ENCODE data around the gene CLMP. TPM values are rescaled to one million over a fixed set of nuclear protein-coding genes. Genes with fewer than 3 reads are reported as not detected.

The CLMP gene
- total RNA-seq, 1 donor from 2014 or later: 24.2 TPM

DNA sequence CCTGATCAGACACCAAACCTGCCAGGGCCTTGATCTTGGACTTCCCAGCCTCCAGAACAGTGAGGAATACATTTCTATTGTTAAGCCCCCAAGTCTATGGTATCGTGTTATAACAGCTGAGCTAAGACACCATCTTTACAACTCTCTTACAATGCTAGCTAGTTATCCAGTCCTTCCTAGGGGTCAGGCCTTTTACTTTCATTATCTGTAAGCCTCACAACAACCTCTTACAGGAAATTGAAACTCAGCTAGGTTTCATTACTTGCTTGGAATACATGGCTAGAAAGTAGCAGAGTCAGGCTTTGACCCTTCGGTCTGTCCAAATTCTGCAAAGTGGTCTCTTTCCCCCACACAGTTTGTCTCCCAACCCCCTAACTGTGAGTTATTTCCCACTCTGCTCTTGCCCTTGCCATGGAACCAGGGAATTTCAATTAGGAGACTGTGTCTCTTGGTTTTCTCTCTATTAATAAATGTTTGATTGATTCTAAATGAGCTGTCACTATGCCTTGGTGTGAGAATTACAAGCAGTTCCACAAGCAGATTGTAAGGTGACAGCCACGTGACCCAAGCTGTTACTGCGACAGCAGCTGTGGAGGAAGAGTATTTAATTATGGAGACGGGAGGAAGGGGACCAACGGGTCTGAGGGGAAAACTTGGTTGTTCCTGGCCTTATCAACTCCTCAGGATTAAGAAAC lies 38.4 kb upstream of the CLMP start:
- H3K4me3 Mint-ChIP-seq (ENCODE audit: unreplicated experiment): peak overlapping the region; percentile 43
- DNase-seq: peak; percentile 45
- H3K36me3 Mint-ChIP-seq (ENCODE audit: unreplicated experiment): no peaks in the 10 kb centered on the region
- H3K4me1 Mint-ChIP-seq (ENCODE audit: low read depth, unreplicated experiment): peaks cover 26% of the 10 kb centered on the region
- H3K9me3 Mint-ChIP-seq (ENCODE audit: unreplicated experiment): peaks cover 4% of the 10 kb centered on the region
- H3K27ac Mint-ChIP-seq (ENCODE audit: unreplicated experiment): peak overlapping the region; percentile 86
- TF ChIP-seq, protein P1, sequence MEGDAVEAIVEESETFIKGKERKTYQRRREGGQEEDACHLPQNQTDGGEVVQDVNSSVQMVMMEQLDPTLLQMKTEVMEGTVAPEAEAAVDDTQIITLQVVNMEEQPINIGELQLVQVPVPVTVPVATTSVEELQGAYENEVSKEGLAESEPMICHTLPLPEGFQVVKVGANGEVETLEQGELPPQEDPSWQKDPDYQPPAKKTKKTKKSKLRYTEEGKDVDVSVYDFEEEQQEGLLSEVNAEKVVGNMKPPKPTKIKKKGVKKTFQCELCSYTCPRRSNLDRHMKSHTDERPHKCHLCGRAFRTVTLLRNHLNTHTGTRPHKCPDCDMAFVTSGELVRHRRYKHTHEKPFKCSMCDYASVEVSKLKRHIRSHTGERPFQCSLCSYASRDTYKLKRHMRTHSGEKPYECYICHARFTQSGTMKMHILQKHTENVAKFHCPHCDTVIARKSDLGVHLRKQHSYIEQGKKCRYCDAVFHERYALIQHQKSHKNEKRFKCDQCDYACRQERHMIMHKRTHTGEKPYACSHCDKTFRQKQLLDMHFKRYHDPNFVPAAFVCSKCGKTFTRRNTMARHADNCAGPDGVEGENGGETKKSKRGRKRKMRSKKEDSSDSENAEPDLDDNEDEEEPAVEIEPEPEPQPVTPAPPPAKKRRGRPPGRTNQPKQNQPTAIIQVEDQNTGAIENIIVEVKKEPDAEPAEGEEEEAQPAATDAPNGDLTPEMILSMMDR (IDR thresholded peaks at IDR 0.05; ENCODE audit: partially characterized antibody, unreplicated experiment): no peak
- H3K27me3 Mint-ChIP-seq (ENCODE audit: unreplicated experiment): peaks cover 9% of the 10 kb centered on the region

DNA sequence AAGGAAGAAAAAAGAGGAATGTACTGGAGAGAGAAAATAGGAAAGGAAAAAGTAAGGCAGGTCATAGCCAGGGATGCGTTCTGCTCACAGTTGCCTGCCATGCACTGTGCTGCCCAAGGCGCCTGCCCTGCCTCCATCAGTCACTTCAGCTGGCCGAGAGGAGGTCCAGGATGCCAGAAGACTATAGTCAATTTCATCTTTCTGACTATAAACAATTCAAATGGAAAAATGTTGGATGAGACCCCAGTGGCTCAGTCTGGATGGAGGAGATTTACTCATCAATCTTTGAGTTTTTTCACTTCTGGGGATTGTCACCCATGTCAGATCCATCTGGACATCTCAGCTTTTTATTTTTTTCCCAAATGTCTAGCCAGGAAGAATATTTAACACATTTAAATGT lies 36.7 kb upstream of the CLMP start:
- Mint-ChIP-seq H3K27ac (ENCODE audit: unreplicated experiment) (no peak overlapping the region), H3K9me3 (ENCODE audit: unreplicated experiment) (peaks cover 4% of the 10 kb centered on the region), H3K4me1 (ENCODE audit: low read depth, unreplicated experiment) (peaks cover 35% of the 10 kb centered on the region), H3K4me3 (ENCODE audit: unreplicated experiment) (no peak overlapping the region), H3K36me3 (ENCODE audit: unreplicated experiment) (no peaks in the 10 kb centered on the region), H3K27me3 (ENCODE audit: unreplicated experiment) (peaks cover 9% of the 10 kb centered on the region)
- TF ChIP-seq, protein P1 (IDR thresholded peaks at IDR 0.05; ENCODE audit: partially characterized antibody, unreplicated experiment): no peak
- DNase-seq: no peak

DNA sequence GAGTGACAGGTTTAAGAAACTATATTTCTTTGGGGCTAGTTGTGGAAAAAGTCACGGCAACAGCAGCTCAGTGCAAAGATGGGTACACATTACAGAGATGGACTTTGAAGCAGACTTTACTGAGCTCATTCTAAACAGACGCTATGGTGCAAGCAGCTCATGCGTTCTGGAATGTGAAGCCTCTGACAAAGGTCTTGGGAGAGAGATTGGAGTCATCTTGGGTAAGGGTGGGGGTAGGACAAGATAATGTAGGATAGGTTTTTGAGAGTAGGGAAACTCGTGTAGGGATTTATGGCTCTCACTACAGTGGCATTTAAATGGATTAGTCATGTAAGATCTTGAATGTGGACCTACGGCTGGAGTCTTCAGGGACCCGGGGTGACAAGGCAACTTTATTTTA lies 36.2 kb upstream of the CLMP start:
- Mint-ChIP-seq H3K4me1 (ENCODE audit: low read depth, unreplicated experiment) (peaks cover 35% of the 10 kb centered on the region), H3K9me3 (ENCODE audit: unreplicated experiment) (peaks cover 4% of the 10 kb centered on the region), H3K27me3 (ENCODE audit: unreplicated experiment) (peaks cover 9% of the 10 kb centered on the region), H3K4me3 (ENCODE audit: unreplicated experiment) (no peak overlapping the region), H3K27ac (ENCODE audit: unreplicated experiment) (no peak overlapping the region), H3K36me3 (ENCODE audit: unreplicated experiment) (no peaks in the 10 kb centered on the region)
- DNase-seq: no peak
- TF ChIP-seq, protein P1 (IDR thresholded peaks at IDR 0.05; ENCODE audit: partially characterized antibody, unreplicated experiment): no peak

DNA sequence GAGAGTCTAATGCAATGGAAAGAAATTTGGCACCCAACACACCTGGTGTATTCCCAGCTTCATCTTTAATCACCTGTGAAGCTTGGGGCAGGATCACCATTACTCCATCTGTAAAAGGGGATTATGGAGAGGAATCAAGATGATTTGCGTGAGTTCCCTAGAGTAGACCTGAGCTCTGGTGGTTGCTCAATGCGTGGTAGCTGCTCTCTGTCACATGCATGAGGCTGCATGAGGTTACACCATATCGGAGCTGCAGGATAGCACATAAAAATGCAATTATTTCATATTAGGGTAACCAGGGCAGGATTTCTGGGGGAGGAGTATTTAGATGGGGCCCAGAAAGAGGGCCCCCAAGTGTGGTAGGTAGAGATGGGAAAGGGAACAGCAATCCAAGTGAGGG lies 35.3 kb upstream of the CLMP start:
- TF ChIP-seq, protein P1 (IDR thresholded peaks at IDR 0.05; ENCODE audit: partially characterized antibody, unreplicated experiment): no peak
- no peak for DNase-seq
- Mint-ChIP-seq H3K9me3 (ENCODE audit: unreplicated experiment) (peaks cover 4% of the 10 kb centered on the region), H3K27me3 (ENCODE audit: unreplicated experiment) (peaks cover 9% of the 10 kb centered on the region), H3K27ac (ENCODE audit: unreplicated experiment) (no peak overlapping the region), H3K4me1 (ENCODE audit: low read depth, unreplicated experiment) (peaks cover 32% of the 10 kb centered on the region), H3K4me3 (ENCODE audit: unreplicated experiment) (no peak overlapping the region), H3K36me3 (ENCODE audit: unreplicated experiment) (no peaks in the 10 kb centered on the region)

DNA sequence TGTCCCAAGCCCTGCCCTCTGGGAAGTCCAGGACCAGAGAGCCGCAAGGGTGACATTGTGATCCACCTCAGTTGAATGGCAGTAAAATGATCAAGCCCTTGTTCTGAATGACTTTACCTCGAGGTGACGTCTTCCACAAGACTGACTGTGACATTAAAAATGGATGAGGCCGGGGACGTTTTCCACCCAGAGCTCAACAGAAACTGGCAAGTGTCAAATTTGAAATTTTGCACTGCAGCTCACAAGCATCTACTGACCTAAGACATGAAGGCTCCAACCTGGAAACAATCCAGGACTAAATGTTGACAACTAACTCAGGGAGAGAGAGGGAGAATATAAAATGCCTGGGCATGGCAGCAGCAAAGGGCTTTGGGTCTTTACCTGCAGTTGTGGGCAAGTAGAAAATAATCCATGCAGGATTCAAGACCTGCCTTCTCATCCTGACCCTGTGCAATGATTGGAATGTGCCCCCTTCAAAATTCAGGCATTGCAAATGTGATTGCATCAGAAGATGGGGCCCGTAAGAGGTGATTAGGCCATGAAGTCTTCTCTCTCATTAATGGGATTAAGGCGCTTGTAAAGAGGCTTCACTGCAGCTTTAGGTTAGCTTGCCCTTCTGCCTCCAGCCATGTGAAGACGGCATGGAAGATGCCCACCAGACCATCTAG lies 33.6 kb upstream of the CLMP start:
- TF ChIP-seq, protein P1 (IDR thresholded peaks at IDR 0.05; ENCODE audit: partially characterized antibody, unreplicated experiment): no peak
- peak overlapping the region; percentile 81 for H3K4me3 Mint-ChIP-seq (ENCODE audit: unreplicated experiment)
- peaks cover 3% of the 10 kb centered on the region for H3K9me3 Mint-ChIP-seq (ENCODE audit: unreplicated experiment)
- H3K36me3 Mint-ChIP-seq (ENCODE audit: unreplicated experiment): no peaks in the 10 kb centered on the region
- DNase-seq: peak; percentile 54
- H3K4me1 Mint-ChIP-seq (ENCODE audit: low read depth, unreplicated experiment): peaks cover 27% of the 10 kb centered on the region
- peak overlapping the region; percentile 83 for H3K27ac Mint-ChIP-seq (ENCODE audit: unreplicated experiment)
- H3K27me3 Mint-ChIP-seq (ENCODE audit: unreplicated experiment): peaks cover 4% of the 10 kb centered on the region

Data from glutamatergic neuron (in vitro differentiated cells).